Nephron (organoid): Measurements from ENCODE around the gene KCNJ10.

Source experiments
- H3K27ac Mint-ChIP-seq, 3 experiments: 2 replicates each; pipeline ENCODE4 v1.8.0; 2020; ENCODE audit warnings: mixed read lengths in 3 of 3, mild to moderate bottlenecking in 2 of 3, moderate library complexity in 1 of 3
- H3K27me3 Mint-ChIP-seq: 2 replicates; pipeline ENCODE4 v1.8.0; 2021; ENCODE audit warnings: low read depth, mild to moderate bottlenecking, moderate library complexity, mixed read lengths
- H3K36me3 Mint-ChIP-seq: 2 replicates; pipeline ENCODE4 v1.8.0; 2020; ENCODE audit warnings: low read depth, mixed read lengths
- H3K4me1 Mint-ChIP-seq: 2 replicates; pipeline ENCODE4 v1.8.0; 2020; ENCODE audit warnings: mixed read lengths
- H3K4me3 Mint-ChIP-seq, 3 experiments: 2 replicates each; pipeline ENCODE4 v1.8.0; 2020; ENCODE audit warnings: mild to moderate bottlenecking in 3 of 3, mixed read lengths in 3 of 3, moderate library complexity in 2 of 3
- H3K9me3 Mint-ChIP-seq: 2 replicates; pipeline ENCODE4 v1.8.0; 2020; ENCODE audit warnings: mixed read lengths
- CTCF ChIP-seq, 3 experiments: fragments of 200-600 bp; sonication (generic); IDR thresholded peaks; one replicate each; pipeline ENCODE4 v1.5.0; 2021; ENCODE audit warnings: antibody characterized with exemption in 3 of 3; ENCODE audit not compliant: unreplicated experiment in 3 of 3

The KCNJ10 gene

GRCh38 chr1:160093624-160094290, 23.8 kb upstream of the KCNJ10 start:
- no peaks in the 10 kb centered on the region for H3K9me3 Mint-ChIP-seq
- peaks cover 13% of the 10 kb centered on the region for H3K4me1 Mint-ChIP-seq
- no peak for TF ChIP-seq CTCF (IDR thresholded peaks at IDR 0.05; ENCODE audit: unreplicated experiment in 3 of 3)
- no peaks in the 10 kb centered on the region for H3K27me3 Mint-ChIP-seq
- H3K27ac Mint-ChIP-seq, result no peak overlapping the region
- peaks cover 4% of the 10 kb centered on the region for H3K36me3 Mint-ChIP-seq
- H3K4me3 Mint-ChIP-seq, result no peak overlapping the region

- Mint-ChIP-seq H3K36me3 (peaks cover 4% of the 10 kb centered on the region), H3K27me3 (no peaks in the 10 kb centered on the region), H3K4me1 (peaks cover 13% of the 10 kb centered on the region), H3K4me3 (no peak overlapping the region), H3K27ac (no peak overlapping the region), H3K9me3 (no peaks in the 10 kb centered on the region)
- TF ChIP-seq CTCF (IDR thresholded peaks at IDR 0.05; ENCODE audit: unreplicated experiment in 3 of 3), result no peak
These were observed 23.1 kb upstream of the KCNJ10 start for GRCh38 chr1:160093069-160093395.

GRCh38 chr1:160092366-160093068, 22.6 kb upstream of the KCNJ10 start:
- H3K9me3 Mint-ChIP-seq, result no peaks in the 10 kb centered on the region
- no peak for TF ChIP-seq CTCF (IDR thresholded peaks at IDR 0.05; ENCODE audit: unreplicated experiment in 3 of 3)
- peaks cover 9% of the 10 kb centered on the region for H3K4me1 Mint-ChIP-seq
- no peaks in the 10 kb centered on the region for H3K27me3 Mint-ChIP-seq
- H3K36me3 Mint-ChIP-seq, result peaks cover 4% of the 10 kb centered on the region
- no peak overlapping the region for H3K4me3 Mint-ChIP-seq
- H3K27ac Mint-ChIP-seq, result no peak overlapping the region

- Mint-ChIP-seq H3K4me3 (no peak overlapping the region), H3K27me3 (peaks cover 2% of the 10 kb centered on the region), H3K36me3 (peaks cover 4% of the 10 kb centered on the region), H3K9me3 (no peaks in the 10 kb centered on the region), H3K4me1 (peaks cover 6% of the 10 kb centered on the region), H3K27ac (no peak overlapping the region)
- TF ChIP-seq CTCF (IDR thresholded peaks at IDR 0.05; ENCODE audit: unreplicated experiment in 3 of 3), result no peak
These were observed 21.8 kb upstream of the KCNJ10 start for GRCh38 chr1:160091666-160092223.

- Mint-ChIP-seq H3K27me3 (peaks cover 12% of the 10 kb centered on the region), H3K4me3 (no peak overlapping the region), H3K9me3 (no peaks in the 10 kb centered on the region), H3K27ac (no peak overlapping the region), H3K4me1 (peaks cover 1% of the 10 kb centered on the region), H3K36me3 (peaks cover 4% of the 10 kb centered on the region)
- no peak for TF ChIP-seq CTCF (IDR thresholded peaks at IDR 0.05; ENCODE audit: unreplicated experiment in 3 of 3)
These were observed 20.8 kb upstream of the KCNJ10 start for GRCh38 chr1:160090760-160091159.
